Keratinocyte (primary cell): ENCODE data around the gene SDF4. TPM values are rescaled to one million over a fixed set of nuclear protein-coding genes. Genes with fewer than 3 reads are reported as not detected.

Source experiments
- DNase-seq: peaks from one replicate; pipeline ENCODE4 v3.0.0-alpha.2; 2011; ENCODE audit warnings: low read depth, missing footprints, low spot score
- FAIRE-seq: peaks from 2 replicates; lab custom pipeline; 2011; peaks lifted over from hg19 to GRCh38; lab: Jason Lieb, UNC
- H2AFZ ChIP-seq: 2 replicates; pipeline ENCODE4 v1.6.0; 2012; ENCODE audit warnings: low read length, control low read depth, inconsistent platforms; ENCODE audit not compliant: control insufficient read depth
- H3K27ac ChIP-seq: 2 replicates; pipeline ENCODE4 v1.5.1; 2011; ENCODE audit warnings: low read length; ENCODE audit not compliant: control insufficient read depth, insufficient read depth
- H3K27me3 ChIP-seq: 3 replicates; pipeline ENCODE4 v1.6.0; 2011; ENCODE audit warnings: low read length; ENCODE audit not compliant: control insufficient read depth, insufficient read depth; ENCODE audit errors: extremely low read depth
- H3K36me3 ChIP-seq, 2 experiments: 2 replicates in 1 of 2; 3 replicates in 1 of 2; pipeline ENCODE4 v1.5.1; 2011; ENCODE audit warnings: low read length in 2 of 2, mild to moderate bottlenecking in 1 of 2; ENCODE audit not compliant: control insufficient read depth in 2 of 2, insufficient read depth in 2 of 2; ENCODE audit errors: extremely low read depth in 1 of 2
- H3K4me1 ChIP-seq: 3 replicates; pipeline ENCODE4 v1.5.1; 2011; ENCODE audit warnings: low read length; ENCODE audit not compliant: control insufficient read depth, insufficient read depth; ENCODE audit errors: extremely low read depth
- H3K4me2 ChIP-seq: 3 replicates; pipeline ENCODE4 v1.6.0; 2011; ENCODE audit warnings: low read depth, low read length; ENCODE audit not compliant: control insufficient read depth, insufficient read depth; ENCODE audit errors: extremely low read depth
- H3K4me3 ChIP-seq, 3 experiments: fragments of 200-600 bp in 1 of 3; sonication (generic) in 1 of 3; 2 replicates in 2 of 3; 3 replicates in 1 of 3; pipeline ENCODE4 v1.5.1; 2011 to 2016; ENCODE audit warnings: low read length in 3 of 3, mild to moderate bottlenecking in 3 of 3, control low read depth in 2 of 3, inconsistent platforms in 1 of 3, low read depth in 1 of 3, mixed read lengths in 1 of 3, mixed run types in 1 of 3, moderate library complexity in 1 of 3; ENCODE audit not compliant: control insufficient read depth in 2 of 3, insufficient read depth in 2 of 3; ENCODE audit errors: extremely low read depth in 1 of 3
- H3K79me2 ChIP-seq: 2 replicates; pipeline ENCODE4 v1.6.0; 2012; ENCODE audit warnings: low read length; ENCODE audit not compliant: control insufficient read depth, insufficient read depth
- H3K9ac ChIP-seq: 3 replicates; pipeline ENCODE4 v1.6.0; 2011; ENCODE audit warnings: low read length; ENCODE audit not compliant: control insufficient read depth, insufficient read depth; ENCODE audit errors: extremely low read depth
- H3K9me1 ChIP-seq: 3 replicates; pipeline ENCODE4 v1.6.0; 2011; ENCODE audit warnings: low read length; ENCODE audit not compliant: control insufficient read depth, insufficient read depth; ENCODE audit errors: extremely low read depth
- H3K9me3 ChIP-seq: 2 replicates; pipeline ENCODE4 v1.5.1; 2012; ENCODE audit warnings: low read depth, low read length; ENCODE audit not compliant: control insufficient read depth
- H4K20me1 ChIP-seq: 3 replicates; pipeline ENCODE4 v1.6.0; 2011; ENCODE audit warnings: low read length; ENCODE audit not compliant: control insufficient read depth, insufficient read depth; ENCODE audit errors: extremely low read depth
- EZH2 ChIP-seq: IDR thresholded peaks from one replicate; pipeline ENCODE4 v1.6.1; 2012; ENCODE audit warnings: inconsistent platforms, mild to moderate bottlenecking, low read length, moderate library complexity
- dilution Hi-C: fragments of 300-500 bp; cut with MboI; formaldehyde crosslinking; loops from one replicate; pipeline ENCODE4 v1.7.0; 2020; ENCODE audit warnings: low sequenced_read_pairs; ENCODE audit not compliant: extremely low pct_ligation_motif_present
- polyA plus RNA-seq, 5 experiments: library from polyadenylated mRNA; depleted of rRNA in 3 of 5; stranded (reverse) in 3 of 5; stranded (forward) in 1 of 5; unstranded in 1 of 5; fragments of >200 nt; gene quantifications; 1 replicate in 1 of 5; 2 replicates in 3 of 5; 3 replicates in 1 of 5; pipeline versions ENCODE4 v1.2.1 to v1.2.3, GENCODE V29; 2011 to 2012; ENCODE audit warnings: missing spikeins in 2 of 5, low read depth in 1 of 5, low replicate concordance in 1 of 5
- TF ChIP-seq, protein P1 (sequence below), 3 experiments: IDR thresholded peaks in 1 of 3; conservative IDR thresholded peaks in 1 of 3; optimal IDR thresholded peaks in 1 of 3; 2 replicates in 2 of 3; 3 replicates in 1 of 3; pipeline versions ENCODE3 to v1.5.1; 2011; ENCODE audit warnings: low read length in 3 of 3, mild to moderate bottlenecking in 3 of 3, moderate library complexity in 2 of 3, control low read depth in 1 of 3, inconsistent platforms in 1 of 3; ENCODE audit not compliant: insufficient read depth in 2 of 3; ENCODE audit errors: extremely low read depth in 1 of 3

The SDF4 gene
- polyA plus RNA-seq, 1 donor (not counting 4 experiments of a cell fraction or from before 2014, with no cell fraction given), result 66.3 TPM

- Histone ChIP-seq H3K4me2 (no peak overlapping the region), H3K9me3 (no peaks in the 10 kb centered on the region), H4K20me1 (no peaks in the 10 kb centered on the region), H3K79me2 (no peaks in the 10 kb centered on the region), H3K9me1 (no peaks in the 10 kb centered on the region), H3K9ac (no peak overlapping the region), H3K4me3 (no peak overlapping the region), H3K27me3 (peaks cover 6% of the 10 kb centered on the region), H3K36me3 (no peaks in the 10 kb centered on the region), H3K4me1 (peaks cover 15% of the 10 kb centered on the region), H3K27ac (no peak overlapping the region), H2AFZ (no peak overlapping the region)
- FAIRE-seq (no peak), DNase-seq (no peak)
- TF ChIP-seq, protein P1, sequence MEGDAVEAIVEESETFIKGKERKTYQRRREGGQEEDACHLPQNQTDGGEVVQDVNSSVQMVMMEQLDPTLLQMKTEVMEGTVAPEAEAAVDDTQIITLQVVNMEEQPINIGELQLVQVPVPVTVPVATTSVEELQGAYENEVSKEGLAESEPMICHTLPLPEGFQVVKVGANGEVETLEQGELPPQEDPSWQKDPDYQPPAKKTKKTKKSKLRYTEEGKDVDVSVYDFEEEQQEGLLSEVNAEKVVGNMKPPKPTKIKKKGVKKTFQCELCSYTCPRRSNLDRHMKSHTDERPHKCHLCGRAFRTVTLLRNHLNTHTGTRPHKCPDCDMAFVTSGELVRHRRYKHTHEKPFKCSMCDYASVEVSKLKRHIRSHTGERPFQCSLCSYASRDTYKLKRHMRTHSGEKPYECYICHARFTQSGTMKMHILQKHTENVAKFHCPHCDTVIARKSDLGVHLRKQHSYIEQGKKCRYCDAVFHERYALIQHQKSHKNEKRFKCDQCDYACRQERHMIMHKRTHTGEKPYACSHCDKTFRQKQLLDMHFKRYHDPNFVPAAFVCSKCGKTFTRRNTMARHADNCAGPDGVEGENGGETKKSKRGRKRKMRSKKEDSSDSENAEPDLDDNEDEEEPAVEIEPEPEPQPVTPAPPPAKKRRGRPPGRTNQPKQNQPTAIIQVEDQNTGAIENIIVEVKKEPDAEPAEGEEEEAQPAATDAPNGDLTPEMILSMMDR (optimal IDR thresholded peaks at IDR 0.05 in 1 of 3, IDR thresholded peaks at IDR 0.05 in 1 of 3, conservative IDR thresholded peaks at IDR 0.05 in 1 of 3; ENCODE audit: extremely low read depth in 1 of 3, insufficient read depth in 2 of 3, low read length in 3 of 3), result no peak
- TF ChIP-seq EZH2, result no peak
- dilution Hi-C loops, result no loop called here
Observed at GRCh38 chr1:1240348-1240732, 8.5 kb upstream of the SDF4 start.

- no peaks in the 10 kb centered on the region for H3K9me1 ChIP-seq
- H2AFZ ChIP-seq, result no peak overlapping the region
- H4K20me1 ChIP-seq, result no peaks in the 10 kb centered on the region
- H3K9ac ChIP-seq, result no peak overlapping the region
- no peak overlapping the region for H3K27ac ChIP-seq
- H3K27me3 ChIP-seq, result peaks cover 6% of the 10 kb centered on the region
- no peaks in the 10 kb centered on the region for H3K9me3 ChIP-seq
- dilution Hi-C loops, result no loop called here
- H3K4me3 ChIP-seq, result no peak overlapping the region
- no peak for FAIRE-seq
- no peaks in the 10 kb centered on the region for H3K36me3 ChIP-seq
- H3K79me2 ChIP-seq, result no peaks in the 10 kb centered on the region
- H3K4me1 ChIP-seq, result peaks cover 15% of the 10 kb centered on the region
- TF ChIP-seq, protein P1 (optimal IDR thresholded peaks at IDR 0.05 in 1 of 3, IDR thresholded peaks at IDR 0.05 in 1 of 3, conservative IDR thresholded peaks at IDR 0.05 in 1 of 3; ENCODE audit: extremely low read depth in 1 of 3, insufficient read depth in 2 of 3, low read length in 3 of 3), result no peak
- TF ChIP-seq EZH2, result no peak
- DNase-seq, result no peak
- no peak overlapping the region for H3K4me2 ChIP-seq
Observed at GRCh38 chr1:1239614-1240347, 8.0 kb upstream of the SDF4 start.
